Measurements from ENCODE around the gene ERICH6B. TPM values are rescaled to one million over a fixed set of nuclear protein-coding genes. Genes with fewer than 3 reads are reported as not detected.

The ERICH6B gene
- total and polyA plus RNA-seq, 2 of the 13 experiments (the other 11 are each of a cell fraction or from before 2014, with no cell fraction given): not detected

DNA sequence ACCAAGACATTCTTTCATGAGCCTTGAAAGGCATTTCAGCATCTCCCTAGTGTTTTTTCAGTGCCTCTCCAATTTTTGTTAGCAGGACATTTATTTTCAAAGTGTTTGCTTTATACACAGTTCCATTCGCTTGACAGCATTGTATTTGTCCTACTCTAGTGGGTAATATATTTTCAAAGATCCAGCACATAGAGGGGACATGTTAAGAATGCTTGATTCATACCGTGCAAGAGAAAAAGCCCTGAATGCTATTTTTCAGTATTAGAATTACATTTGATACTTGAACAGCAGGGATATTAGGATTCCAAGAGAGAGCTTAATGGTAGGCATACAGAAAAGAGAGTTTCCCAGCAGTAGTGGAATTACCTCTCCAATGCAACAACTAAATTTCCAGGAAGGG is 21.3 kb downstream of the ERICH6B start (continued):
- no peak for TF ChIP-seq ZNF609 (CRISPR knock-in tag; IDR thresholded peaks at IDR 0.05; ENCODE audit: borderline replicate concordance)
- TF ChIP-seq JDP2 (CRISPR knock-in tag; IDR thresholded peaks at IDR 0.05; ENCODE audit: borderline replicate concordance): no peak
- no peak for TF ChIP-seq NFE2 (CRISPR knock-in tag; IDR thresholded peaks at IDR 0.05)
- TF ChIP-seq KAT7 (CRISPR knock-in tag; IDR thresholded peaks at IDR 0.05; ENCODE audit: borderline replicate concordance): no peak

GRCh38 chr13:45592758-45593157 is 22.8 kb downstream of the ERICH6B start:
- no peak overlapping the region for H3K4me2 ChIP-seq (ENCODE audit: low read depth, low read length)
- 22% methylated on average over 2 of the region's 2 CpGs for WGBS (ENCODE audit: low lambda C conversion rate)
- CTCF ChIA-PET (ENCODE audit: low intra/inter-chr PET ratio, low total read pairs): no interaction called here
- TF ChIP-seq FOXA1 (IDR thresholded peaks at IDR 0.05) (no peak), FOXA1 (CRISPR knock-in tag; IDR thresholded peaks at IDR 0.05) (no peak), NR2F6 (IDR thresholded peaks at IDR 0.05) (no peak), NR2F6 (CRISPR knock-in tag; IDR thresholded peaks at IDR 0.05) (no peak), ZNF275 (CRISPR knock-in tag; IDR thresholded peaks at IDR 0.05; ENCODE audit: borderline replicate concordance) (no peak), ZNF292 (CRISPR knock-in tag; IDR thresholded peaks at IDR 0.05; ENCODE audit: borderline replicate concordance, low read depth) (no peak)
- TF ChIP-seq, protein P1, sequence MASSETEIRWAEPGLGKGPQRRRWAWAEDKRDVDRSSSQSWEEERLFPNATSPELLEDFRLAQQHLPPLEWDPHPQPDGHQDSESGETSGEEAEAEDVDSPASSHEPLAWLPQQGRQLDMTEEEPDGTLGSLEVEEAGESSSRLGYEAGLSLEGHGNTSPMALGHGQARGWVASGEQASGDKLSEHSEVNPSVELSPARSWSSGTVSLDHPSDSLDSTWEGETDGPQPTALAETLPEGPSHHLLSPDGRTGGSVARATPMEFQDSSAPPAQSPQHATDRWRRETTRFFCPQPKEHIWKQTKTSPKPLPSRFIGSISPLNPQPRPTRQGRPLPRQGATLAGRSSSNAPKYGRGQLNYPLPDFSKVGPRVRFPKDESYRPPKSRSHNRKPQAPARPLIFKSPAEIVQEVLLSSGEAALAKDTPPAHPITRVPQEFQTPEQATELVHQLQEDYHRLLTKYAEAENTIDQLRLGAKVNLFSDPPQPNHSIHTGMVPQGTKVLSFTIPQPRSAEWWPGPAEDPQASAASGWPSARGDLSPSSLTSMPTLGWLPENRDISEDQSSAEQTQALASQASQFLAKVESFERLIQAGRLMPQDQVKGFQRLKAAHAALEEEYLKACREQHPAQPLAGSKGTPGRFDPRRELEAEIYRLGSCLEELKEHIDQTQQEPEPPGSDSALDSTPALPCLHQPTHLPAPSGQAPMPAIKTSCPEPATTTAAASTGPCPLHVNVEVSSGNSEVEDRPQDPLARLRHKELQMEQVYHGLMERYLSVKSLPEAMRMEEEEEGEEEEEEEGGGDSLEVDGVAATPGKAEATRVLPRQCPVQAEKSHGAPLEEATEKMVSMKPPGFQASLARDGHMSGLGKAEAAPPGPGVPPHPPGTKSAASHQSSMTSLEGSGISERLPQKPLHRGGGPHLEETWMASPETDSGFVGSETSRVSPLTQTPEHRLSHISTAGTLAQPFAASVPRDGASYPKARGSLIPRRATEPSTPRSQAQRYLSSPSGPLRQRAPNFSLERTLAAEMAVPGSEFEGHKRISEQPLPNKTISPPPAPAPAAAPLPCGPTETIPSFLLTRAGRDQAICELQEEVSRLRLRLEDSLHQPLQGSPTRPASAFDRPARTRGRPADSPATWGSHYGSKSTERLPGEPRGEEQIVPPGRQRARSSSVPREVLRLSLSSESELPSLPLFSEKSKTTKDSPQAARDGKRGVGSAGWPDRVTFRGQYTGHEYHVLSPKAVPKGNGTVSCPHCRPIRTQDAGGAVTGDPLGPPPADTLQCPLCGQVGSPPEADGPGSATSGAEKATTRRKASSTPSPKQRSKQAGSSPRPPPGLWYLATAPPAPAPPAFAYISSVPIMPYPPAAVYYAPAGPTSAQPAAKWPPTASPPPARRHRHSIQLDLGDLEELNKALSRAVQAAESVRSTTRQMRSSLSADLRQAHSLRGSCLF (CRISPR knock-in tag; IDR thresholded peaks at IDR 0.05; ENCODE audit: borderline replicate concordance): no peak

More at GRCh38 chr13:45592758-45593157, 22.8 kb downstream of the ERICH6B start:
- H3K27ac ChIP-seq (ENCODE audit: extremely low read length, insufficient read depth, low read length): no peak overlapping the region
- no peak for DNase-seq (ENCODE audit: low spot score)
- ATAC-seq: no peak
- H3K27me3 ChIP-seq (ENCODE audit: control insufficient read depth in 1 of 2, insufficient read depth in 2 of 2, low read length in 2 of 2): no peaks in the 10 kb centered on the region; a peak in 1 of 5 replicates
- H3K4me3 ChIP-seq (replicated peaks in 1 of 3; ENCODE audit: insufficient read depth in 1 of 3, low read depth in 2 of 3, low read length in 3 of 3): no peak overlapping the region
- POLR2A ChIA-PET: no interaction called here
- intact Hi-C loops (cut with micrococcal nuclease; ENCODE audit: unreplicated experiment) (no loop called here), in situ Hi-C loops (cut with HindIII; ENCODE audit: extremely low pct_ligation_motif_present, low pct_unique_long_range_greater_than_20kb) (no loop called here)
- H3K4me1 ChIP-seq (ENCODE audit: insufficient read depth, low read length): no peaks in the 10 kb centered on the region
- no peak overlapping the region for H3K9ac ChIP-seq (ENCODE audit: insufficient read depth, low read depth, low read length)
- BruUV-seq (replicated peaks): no TSS peak
- peaks cover 5% of the 10 kb centered on the region; the same call in 1 of the 2 replicates for H3K9me3 ChIP-seq (ENCODE audit: low read length)
- H2AFZ ChIP-seq (ENCODE audit: low read length): no peak overlapping the region
- H3K79me2 ChIP-seq (ENCODE audit: insufficient read depth, low read length): no peaks in the 10 kb centered on the region
- no peaks in the 10 kb centered on the region for H4K20me1 ChIP-seq (ENCODE audit: insufficient read depth, low read length)
- no peak for FAIRE-seq
- no peaks in the 10 kb centered on the region for H3K36me3 ChIP-seq (replicated peaks in 1 of 2; ENCODE audit: control insufficient read depth in 1 of 2, insufficient read depth in 2 of 2, low read length in 2 of 2)
